Stomach (tissue), 4 donors: Measurements from ENCODE around the gene PALS1.

Source experiments
- EP300 ChIP-seq: sonication (generic); formaldehyde crosslinking; IDR thresholded peaks from one replicate; pipeline ENCODE4 v1.6.1; 2017; ENCODE audit warnings: antibody characterized with exemption
- POLR2A ChIP-seq, 4 donors: fragments of 450-650 bp; IDR thresholded peaks; one replicate each; pipeline ENCODE4 v1.6.1; 2016; ENCODE audit warnings: antibody characterized with exemption in 4 of 4, control low read depth in 2 of 4, mild to moderate bottlenecking in 1 of 4, moderate library complexity in 1 of 4
- POLR2AphosphoS5 ChIP-seq, 3 donors: sonication (generic); formaldehyde crosslinking; IDR thresholded peaks; one replicate each; pipeline ENCODE4 v1.6.1; 2016; ENCODE audit warnings: antibody characterized with exemption in 3 of 3
- TF ChIP-seq, protein P1 (sequence below), 7 experiments: fragments of 450-650 bp in 4 of 7; fragments of 200-600 bp in 3 of 7; sonication (generic) in 3 of 7; IDR thresholded peaks; one replicate each; pipeline ENCODE4 v1.5.1; 2016 to 2019; ENCODE audit warnings: antibody characterized with exemption in 7 of 7, control low read depth in 2 of 7, mild to moderate bottlenecking in 1 of 7

DNA sequence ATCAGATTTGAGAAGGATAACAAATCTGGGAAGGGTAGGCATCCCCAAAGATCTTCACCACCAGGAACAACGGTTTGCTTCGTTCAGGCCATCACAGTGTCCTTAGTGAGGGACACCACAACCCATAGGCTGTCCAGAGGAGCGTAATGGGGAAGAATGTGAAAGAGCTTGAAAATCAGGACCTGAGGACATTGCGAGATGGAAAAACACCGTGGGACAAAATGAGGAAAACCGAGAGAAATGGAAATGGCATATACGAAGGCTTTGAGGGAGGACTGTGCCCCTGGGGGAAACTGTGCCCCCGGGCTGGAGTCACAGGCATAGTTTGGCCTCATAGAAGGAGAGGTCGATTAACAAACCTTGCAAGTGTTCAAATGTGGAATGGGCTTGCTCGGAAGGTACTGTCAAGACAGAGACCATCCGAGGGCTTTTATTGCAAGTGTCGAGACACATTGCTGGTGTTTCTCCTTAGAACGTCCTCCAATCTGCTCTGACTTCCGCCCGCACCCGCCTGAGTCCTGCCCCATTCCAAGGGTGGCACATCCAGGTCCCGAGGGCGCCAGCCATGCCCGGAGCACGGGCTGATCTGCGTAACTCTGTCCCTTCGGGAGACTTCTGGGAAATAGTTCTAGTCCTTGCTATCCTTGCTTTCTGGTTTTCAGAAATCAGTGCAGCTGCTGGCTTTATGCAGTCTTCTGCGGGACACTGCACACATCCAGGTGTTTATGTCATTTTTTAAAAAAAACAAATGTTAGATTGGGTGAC is 885 bp upstream of the PALS1 start:
- TF ChIP-seq POLR2AphosphoS5 (IDR thresholded peaks at IDR 0.05) (peak in 1 of 3 donors; percentile 2), POLR2A (IDR thresholded peaks at IDR 0.05) (no peak), EP300 (no peak)
- TF ChIP-seq, protein P1, sequence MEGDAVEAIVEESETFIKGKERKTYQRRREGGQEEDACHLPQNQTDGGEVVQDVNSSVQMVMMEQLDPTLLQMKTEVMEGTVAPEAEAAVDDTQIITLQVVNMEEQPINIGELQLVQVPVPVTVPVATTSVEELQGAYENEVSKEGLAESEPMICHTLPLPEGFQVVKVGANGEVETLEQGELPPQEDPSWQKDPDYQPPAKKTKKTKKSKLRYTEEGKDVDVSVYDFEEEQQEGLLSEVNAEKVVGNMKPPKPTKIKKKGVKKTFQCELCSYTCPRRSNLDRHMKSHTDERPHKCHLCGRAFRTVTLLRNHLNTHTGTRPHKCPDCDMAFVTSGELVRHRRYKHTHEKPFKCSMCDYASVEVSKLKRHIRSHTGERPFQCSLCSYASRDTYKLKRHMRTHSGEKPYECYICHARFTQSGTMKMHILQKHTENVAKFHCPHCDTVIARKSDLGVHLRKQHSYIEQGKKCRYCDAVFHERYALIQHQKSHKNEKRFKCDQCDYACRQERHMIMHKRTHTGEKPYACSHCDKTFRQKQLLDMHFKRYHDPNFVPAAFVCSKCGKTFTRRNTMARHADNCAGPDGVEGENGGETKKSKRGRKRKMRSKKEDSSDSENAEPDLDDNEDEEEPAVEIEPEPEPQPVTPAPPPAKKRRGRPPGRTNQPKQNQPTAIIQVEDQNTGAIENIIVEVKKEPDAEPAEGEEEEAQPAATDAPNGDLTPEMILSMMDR (IDR thresholded peaks at IDR 0.05) = no peak
